ENCODE results near the gene PRPS2.

DNA sequence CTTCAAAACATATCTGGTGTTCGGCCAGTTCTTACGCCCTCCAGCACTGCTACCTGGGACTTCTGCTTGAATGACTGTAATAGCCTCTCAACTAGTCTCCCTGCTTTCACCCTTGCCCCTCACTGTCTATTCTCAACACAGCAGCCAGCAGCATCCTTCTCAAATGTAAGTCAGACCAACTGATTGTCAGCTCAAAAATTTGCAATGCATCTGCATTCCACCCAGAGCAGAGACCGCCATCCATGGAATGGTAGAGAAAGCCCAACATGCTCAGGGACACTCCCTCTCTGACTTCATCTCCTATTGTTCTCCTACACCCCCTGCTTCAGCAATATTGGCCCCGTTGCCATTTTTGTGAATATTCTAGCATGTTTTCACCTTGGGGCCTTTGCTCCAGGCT, 81.5 kb downstream of the PRPS2 start:
- TF ChIP-seq GATA2 (IDR thresholded peaks at IDR 0.05; ENCODE audit: low read depth, low read length) (no peak), GATA3 (IDR thresholded peaks at IDR 0.05; ENCODE audit: low read depth, low read length) (no peak)

Measured in SH-SY5Y (cell line).